Measurements from ENCODE around the gene AJM1.

Gene AJM1

DNA sequence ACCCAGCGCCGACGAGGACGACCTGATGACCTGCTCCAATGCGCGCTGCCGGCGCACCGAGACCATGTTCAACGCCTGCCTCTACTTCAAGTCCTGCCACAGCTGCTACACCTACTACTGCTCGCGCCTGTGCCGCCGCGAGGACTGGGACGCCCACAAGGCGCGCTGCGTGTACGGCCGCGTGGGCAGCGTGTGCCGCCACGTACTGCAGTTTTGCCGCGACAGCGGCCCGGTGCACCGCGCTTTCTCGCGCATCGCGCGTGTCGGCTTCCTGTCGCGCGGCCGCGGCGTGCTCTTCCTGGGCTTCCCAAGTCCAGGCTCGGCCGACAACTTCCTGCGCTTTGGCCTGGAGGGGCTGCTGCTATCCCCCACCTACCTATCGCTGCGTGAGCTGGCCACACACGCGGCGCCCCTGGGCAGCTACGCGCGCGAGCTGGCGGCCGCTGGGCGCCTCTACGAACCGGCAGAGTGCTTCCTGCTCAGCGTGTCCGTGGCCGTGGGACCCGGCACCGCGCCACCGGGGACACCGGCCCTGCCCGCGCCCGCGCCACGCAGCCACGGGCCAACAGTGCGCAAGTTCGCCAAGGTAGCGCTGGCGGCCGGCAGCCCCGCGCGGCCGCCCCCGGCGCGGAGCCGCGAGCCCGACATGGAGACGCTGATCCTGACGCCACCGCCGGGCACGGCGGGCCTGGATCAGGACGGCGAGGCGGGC is 4.3 kb downstream of the AJM1 start:
- DNase-seq: peak; percentile 19

DNA sequence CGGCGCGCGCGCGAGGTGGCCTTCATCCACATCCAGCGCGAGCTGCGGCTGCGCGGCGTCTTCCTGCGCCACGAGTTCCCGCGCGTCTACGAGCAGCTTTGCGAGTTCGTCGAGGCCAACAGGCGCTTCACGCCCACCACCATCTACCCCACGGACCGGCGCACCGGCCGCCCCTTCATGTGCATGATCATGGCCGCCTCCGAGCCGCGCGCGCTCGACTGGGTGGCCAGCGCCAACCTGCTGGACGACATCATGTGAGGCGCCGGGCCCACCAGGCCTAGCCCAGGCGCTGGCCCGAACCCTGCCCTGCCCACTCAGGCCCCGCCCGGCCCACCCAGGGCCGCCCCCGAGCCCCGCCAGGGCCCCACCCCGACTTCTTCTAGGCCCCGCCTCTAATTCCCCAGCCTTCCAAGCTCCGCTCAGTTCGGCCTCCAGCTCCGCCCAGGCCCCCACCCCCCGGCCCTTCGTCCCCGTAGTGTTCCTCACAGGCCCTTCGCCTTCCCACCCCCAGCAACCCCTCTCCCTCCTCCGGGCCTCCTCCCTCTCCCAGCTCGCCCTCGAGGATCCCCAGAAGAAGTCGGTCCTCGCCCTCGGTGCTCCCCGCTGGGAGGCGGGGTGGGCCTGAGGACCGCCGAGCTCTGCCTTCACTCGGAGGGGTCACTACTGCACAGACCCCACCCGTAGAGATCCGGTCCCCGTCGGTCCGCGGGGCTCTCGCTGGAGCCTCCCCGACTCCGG is 5.0 kb downstream of the AJM1 start:
- peak; percentile 20 for DNase-seq

DNA sequence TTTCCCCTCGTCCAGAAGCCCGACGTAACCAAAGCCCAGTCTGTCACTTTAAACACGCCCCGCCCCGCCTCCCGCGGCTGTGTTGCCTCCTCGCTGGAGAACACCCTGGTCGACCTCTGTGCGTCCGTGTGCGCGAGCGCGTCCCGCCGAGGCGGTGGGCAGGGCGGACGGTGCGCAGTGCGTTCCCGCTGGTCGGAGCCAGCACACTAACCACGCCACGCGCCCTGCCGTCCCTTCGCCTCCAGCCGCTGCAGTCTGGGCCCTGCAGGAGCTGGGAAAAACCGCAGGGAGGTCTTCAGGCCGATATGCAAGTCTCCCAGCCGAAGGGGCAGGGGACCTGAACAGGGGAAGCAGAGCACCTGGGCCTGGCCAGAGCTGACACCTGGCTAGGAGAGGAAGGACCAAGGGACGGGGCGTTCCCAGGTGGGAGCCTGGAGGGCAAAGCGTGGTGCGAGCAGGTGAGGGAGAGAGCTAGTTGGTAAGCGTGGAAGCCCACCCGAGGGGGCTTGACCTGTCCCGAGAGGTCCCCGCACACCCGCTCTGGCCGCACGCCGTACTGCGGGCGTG is 5.6 kb downstream of the AJM1 start:
- DNase-seq: peak; percentile 77

DNA sequence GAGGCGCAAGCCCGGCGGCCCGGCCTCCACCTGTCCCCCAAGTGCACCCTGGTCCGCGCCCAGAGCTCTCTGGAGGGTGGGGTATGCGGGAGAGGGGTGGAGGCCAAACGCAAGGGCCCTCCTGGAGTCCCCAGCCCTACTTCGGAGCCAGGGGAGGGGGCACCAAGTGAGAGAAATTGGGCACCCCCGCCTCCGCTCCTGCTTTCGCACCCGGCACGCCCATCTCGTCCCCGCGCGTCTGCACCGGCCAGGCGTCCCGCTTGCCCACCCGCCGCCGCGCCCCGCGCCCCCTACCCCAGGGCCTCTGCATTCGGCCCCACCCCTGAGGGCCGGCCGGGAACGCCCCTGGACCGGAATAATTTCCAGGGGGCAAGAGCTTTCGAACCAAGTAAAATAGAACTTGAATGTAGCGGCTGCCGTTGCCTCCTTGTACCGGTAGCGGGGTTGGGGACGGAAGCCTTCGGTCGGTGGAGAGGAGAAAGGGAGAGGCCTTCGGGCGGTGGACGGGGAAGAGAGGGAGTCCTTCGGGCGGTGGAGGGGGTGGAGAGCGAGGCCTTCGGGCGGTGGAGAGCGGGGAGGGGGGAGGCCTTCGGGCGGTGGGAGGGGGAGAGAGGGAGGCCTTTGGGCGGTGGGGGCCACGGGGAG is 6.2 kb downstream of the AJM1 start:
- peak; percentile 33 for DNase-seq

DNA sequence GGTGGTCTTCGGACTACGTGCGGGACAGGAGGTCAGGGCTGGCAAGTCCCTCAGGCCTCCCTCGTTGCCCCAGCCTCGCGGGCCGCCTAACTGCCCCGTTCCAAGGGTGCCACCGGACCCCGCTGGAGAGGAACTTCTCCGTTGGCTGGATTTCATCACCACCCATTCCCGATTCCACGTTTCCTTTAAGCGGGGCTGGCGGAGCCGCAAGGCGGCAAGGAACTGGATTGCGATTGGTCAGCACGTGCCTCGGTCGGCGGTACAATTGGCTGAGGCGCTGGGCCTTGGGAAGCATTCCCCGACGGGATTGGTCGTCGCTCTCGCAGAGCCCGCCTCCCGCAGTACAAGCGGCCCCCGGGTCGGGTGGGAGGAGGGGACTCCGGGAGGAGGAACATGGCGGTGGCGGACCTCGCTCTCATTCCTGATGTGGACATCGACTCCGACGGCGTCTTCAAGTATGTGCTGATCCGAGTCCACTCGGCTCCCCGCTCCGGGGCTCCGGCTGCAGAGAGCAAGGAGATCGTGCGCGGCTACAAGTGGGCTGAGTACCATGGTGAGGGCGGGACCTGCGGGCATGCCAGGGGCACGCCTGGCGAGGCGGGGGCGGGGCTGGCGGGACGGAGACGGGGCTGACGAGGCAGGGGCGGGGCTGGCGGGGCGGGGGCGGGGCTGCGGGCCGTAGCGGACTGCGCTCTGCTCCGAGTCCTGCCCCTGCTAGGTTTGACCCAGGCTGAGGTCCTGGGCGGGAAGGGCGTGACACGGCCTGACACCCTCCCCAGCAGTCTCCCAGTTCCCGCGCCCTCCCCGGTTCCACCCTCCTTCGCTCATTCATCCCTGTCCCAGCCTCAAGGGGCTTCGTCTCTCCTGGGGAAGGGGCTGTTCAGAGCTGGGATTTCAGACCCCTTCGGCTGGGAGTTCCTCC is 7.0 kb downstream of the AJM1 start, which contains the start of gene PHPT1:
PHPT1 (plus strand) TSS at position 372 of the 922 bp plus-strand sequence; CDS start at position 394, 22 bp downstream.
- DNase-seq: peak; percentile 95

DNA sequence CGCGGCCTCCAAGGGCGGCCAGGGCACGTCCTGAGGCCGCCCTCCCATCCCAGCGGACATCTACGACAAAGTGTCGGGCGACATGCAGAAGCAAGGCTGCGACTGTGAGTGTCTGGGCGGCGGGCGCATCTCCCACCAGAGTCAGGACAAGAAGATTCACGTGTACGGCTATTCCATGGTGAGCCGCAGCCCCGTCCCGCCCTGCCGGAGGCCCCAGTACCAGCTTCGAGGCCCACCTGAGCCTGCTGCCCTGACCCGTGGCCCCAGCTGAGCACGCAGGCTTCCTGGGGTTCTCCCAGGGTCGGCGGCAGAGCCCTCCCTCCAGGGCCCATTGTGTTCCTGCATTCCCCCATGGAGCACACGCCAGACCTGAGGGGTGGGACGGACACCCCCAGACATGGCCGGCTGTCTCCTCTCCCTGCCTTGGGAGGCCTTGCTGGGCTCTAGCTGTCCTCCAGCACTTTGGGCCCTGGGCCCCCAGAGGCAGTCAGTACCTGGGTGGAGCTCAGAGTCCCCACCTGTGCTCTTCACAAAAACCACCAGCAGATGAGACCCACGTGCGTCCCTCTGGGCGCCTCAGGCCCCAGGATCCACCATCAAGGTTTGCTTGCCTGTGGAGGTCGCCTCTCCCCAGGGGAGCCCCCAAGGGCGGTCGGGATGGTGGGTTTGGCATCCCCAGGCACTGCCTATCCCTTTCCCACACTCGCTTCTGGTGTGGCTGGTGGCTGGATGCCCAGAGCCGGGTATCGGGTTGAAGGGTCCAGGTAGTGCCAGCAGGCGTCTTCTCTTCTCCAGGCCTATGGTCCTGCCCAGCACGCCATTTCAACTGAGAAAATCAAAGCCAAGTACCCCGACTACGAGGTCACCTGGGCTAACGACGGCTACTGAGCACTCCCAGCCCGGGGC is 7.9 kb downstream of the AJM1 start:
- no peak for DNase-seq

DNA sequence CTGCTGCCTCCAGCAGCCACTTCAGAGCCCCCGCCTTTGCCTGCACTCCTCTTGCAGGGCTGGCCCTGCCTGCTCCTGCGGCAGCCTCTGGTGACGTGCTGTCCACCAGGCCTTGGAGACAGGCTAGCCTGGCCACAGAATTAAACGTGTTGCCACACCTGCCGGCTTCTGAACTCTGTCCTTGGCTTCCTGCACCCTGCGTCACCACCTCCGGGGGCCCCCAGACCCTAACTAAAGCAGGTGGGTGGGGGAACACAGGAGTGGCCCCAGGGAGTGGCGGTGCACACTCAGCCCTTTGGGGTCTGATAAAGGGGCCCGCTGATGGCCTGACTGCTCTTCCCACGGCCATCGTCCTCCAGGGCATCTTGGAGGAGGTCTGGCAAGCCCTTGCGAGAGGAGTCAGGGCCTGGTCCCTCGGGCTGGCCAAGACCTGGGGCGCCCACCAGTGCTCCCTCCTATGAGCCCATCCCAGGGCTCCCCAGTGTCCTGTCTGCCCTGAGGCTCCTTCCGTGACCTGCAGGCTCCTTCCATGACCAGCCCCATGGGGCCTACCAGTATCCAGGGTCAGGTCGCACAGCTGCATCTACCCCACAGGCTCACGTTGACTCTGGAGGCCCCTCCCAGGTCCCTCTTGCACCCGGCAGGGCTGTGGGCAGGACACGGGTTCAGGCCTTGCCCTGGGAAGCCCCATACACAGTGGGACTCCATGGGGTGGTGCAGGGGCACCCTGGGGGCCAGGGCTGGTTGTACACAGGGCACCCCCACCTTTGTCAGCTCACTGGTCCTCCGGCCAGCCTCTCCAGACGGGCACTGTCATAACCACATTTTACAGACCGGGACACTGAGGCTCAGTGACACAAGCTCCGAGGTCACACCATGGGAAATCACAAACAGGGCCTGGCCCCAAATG is 8.8 kb downstream of the AJM1 start:
- no peak for DNase-seq

DNA sequence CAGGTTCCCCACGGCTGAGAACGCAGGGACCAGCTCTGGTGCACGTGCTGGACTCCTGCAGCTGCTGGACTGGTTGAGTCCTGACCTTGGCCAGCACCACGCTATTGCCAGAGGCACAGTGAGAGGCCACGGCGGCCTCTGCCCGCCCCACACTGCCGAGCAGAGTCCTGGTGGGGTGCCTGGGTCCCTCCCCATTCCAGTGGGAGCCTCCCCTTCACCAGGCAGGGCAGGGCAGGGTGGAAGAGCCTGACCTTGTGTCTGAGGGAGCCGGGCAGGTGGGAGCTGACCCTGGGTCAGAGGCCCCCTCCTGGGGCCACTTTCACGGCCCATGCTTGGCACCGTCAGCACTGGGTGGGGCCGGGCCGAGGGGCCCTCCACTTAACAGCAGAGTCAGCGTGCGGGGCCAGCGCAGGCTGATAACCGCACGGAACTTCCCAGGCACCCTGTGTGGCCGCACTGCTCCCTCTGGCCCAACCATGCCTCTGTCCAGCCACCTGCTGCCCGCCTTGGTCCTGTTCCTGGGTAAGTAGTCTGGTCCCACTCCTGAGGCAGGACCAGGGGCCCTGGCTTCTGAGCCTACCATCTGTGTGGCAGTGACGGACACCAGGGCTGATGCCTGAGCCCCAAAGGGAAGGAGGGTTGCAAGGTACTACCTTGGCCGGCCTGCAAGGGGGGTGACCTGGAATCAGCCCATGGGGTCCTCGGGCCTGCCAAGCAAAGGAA is 9.8 kb downstream of the AJM1 start, which contains the start of gene MAMDC4:
MAMDC4 (plus strand) TSS at position 406 of the 723 bp plus-strand sequence; CDS start at position 477, 71 bp downstream.
- no peak for DNase-seq

DNA sequence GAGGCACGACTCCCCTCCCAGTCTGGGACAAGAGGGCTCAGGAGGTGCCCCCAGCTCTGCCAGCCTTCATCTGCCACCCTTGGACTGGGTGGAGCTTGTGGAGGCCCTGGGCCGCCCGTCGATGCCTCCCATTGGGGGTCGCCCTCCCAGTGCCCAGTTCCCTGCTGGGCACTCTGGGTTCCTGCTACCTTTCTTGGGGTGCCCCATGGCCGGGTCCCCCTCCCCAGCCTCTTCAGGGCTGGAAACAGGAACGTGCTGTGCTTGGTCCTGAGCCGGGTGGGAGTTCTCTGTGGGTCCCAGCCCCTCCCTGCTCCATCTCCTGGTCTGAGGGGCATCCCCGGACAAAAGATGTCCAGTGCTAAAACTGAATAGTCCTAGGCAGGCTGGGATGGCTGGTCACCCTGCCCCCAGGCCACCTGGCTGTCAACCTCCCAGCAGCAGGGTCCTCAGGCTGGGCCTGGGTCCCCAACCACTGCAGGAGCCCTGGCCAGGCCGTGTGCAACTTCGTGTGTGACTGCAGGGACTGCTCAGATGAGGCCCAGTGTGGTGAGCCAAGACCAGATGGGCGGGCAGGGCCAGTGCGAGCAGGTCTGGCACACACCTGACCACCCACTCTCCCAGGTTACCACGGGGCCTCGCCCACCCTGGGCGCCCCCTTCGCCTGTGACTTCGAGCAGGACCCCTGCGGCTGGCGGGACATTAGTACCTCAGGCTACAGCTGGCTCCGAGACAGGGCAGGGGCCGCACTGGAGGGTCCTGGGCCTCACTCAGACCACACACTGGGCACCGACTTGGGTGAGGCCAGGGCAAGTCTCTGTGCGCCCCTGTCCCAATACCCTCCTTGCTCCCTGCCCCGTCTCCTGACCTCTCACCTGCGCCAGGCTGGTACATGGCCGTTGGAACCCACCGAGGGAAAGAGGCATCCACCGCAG is 10.7 kb downstream of the AJM1 start:
- DNase-seq: no peak

DNA sequence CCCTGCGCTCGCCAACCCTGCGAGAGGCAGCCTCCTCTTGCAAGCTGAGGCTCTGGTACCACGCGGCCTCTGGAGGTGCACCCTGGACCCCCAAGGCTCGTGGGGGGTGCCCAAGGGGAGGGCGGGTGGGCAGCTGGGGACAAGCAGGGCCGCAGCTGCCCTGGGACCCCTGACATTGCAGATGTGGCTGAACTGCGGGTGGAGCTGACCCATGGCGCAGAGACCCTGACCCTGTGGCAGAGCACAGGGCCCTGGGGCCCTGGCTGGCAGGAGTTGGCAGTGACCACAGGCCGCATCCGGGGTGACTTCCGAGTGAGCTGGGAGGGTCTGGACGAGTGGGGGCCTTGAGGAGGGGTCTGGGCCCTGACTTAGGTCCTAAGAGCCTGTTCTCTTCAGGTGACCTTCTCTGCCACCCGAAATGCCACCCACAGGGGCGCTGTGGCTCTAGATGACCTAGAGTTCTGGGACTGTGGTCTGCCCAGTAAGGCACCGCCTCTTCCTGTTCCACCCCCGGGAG is 11.4 kb downstream of the AJM1 start:
- DNase-seq: no peak

DNA sequence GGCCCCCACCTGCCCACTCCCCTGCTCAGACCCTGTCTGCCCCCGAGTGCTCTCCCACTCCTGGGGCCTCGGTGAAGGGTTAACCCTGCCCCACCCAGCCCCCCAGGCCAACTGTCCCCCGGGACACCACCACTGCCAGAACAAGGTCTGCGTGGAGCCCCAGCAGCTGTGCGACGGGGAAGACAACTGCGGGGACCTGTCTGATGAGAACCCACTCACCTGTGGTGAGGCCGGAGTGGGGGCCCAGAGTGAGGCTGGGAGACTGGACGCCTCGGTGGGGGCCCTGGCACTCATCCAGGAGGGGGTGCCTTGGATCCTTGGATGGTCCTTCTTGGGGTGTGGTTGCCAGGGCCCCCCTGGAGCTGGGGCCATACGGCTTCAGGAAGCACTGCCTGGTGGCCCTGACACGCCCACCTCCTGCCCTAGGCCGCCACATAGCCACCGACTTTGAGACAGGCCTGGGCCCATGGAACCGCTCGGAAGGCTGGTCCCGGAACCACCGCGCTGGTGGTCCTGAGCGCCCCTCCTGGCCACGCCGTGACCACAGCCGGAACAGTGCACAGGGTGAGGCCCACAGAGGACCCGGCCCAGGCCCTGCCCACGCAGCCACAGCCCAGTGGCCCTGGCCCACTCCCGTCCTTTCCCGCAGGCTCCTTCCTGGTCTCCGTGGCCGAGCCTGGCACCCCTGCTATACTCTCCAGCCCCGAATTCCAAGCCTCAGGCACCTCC is 12.0 kb downstream of the AJM1 start:
- no peak for DNase-seq

DNA sequence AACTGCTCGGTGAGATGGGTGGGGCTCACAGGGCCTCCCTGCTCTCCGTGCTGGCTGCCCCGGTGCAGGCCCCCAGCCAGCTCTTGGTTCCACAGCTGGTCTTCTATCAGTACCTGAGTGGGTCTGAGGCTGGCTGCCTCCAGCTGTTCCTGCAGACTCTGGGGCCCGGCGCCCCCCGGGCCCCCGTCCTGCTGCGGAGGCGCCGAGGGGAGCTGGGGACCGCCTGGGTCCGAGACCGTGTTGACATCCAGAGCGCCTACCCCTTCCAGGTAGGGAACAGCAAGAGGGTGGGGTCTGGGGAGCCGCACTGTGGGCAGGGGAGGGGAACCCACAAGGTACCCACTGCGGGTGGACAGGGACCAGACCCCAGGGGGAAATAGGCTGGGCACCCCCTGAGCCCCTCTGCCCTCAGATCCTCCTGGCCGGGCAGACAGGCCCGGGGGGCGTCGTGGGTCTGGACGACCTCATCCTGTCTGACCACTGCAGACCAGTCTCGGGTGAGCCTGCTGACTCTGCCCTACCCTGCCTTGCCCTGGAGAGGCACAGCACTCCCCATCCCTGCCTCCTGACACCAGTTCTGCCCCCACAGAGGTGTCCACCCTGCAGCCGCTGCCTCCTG is 12.7 kb downstream of the AJM1 start:
- no peak for DNase-seq

DNA sequence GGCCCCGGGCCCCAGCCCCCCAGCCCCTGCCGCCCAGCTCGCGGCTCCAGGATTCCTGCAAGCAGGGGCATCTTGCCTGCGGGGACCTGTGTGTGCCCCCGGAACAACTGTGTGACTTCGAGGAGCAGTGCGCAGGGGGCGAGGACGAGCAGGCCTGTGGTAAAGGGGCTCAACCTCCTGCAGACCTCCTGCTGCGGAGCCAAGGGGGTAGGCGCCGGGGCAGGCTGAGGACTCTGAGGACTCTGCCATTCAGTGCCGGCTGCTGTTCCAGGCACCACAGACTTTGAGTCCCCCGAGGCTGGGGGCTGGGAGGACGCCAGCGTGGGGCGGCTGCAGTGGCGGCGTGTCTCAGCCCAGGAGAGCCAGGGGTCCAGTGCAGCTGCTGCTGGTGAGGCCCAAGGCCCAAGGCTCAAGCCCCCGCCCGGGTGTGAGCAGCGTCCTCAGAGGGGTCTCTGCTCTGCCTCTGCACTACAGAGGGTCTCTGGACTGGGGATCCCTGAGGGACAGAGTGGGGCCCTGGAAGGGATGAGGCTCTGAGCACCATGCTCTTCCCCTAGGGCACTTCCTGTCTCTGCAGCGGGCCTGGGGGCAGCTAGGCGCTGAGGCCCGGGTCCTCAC is 13.3 kb downstream of the AJM1 start:
- DNase-seq: no peak

DNA sequence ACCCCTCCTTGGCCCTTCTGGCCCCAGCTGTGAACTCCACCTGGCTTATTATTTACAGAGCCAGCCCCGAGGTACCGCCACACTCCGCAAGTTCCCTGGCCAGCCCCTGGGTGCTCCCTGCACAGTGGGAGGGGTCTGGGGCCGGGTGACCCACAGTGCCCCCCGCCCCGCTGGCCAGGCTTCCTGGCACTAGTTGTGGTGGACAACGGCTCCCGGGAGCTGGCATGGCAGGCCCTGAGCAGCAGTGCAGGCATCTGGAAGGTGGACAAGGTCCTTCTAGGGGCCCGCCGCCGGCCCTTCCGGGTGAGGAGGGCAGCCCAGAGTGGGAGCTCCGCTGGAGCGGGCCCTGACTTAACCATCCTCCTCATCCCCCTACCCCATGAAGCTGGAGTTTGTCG is 13.8 kb downstream of the AJM1 start:
- DNase-seq: no peak

DNA sequence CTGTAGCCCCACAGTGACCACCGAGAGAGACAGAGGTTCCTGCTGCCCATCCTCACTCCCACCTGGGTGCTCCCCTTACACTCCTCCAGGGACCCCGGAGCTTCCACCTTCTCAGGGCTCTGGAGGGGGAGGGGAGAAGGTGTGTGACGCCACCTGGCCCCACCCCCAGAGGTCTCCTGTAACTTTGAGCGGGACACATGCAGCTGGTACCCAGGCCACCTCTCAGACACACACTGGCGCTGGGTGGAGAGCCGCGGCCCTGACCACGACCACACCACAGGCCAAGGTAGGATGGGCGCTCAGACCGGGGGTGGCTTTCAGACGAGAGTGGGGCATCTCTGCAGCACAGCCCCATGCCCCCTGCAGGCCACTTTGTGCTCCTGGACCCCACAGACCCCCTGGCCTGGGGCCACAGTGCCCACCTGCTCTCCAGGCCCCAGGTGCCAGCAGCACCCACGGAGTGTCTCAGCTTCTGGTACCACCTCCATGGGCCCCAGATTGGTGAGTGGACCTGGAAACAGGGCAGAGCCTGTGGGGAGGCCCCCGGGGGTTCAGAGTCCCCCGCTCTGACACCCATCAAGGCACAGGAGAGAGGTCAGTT is 14.4 kb downstream of the AJM1 start:
- no peak for DNase-seq

DNA sequence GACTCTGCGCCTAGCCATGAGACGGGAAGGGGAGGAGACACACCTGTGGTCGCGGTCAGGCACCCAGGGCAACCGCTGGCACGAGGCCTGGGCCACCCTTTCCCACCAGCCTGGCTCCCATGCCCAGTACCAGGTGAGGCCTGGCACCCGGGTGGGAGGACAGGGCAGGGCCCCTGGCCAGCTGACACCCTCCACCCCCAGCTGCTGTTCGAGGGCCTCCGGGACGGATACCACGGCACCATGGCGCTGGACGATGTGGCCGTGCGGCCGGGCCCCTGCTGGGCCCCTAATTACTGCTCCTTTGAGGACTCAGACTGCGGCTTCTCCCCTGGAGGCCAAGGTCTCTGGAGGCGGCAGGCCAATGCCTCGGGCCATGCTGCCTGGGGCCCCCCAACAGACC is 14.9 kb downstream of the AJM1 start:
- DNase-seq: no peak
